GDM1 (cell line): ENCODE data around the gene SLC25A36.

Source experiments
- DNase-seq: peaks from one replicate; lab custom pipeline; 2025; lab: John Stamatoyannopoulos, UW

The SLC25A36 gene

DNA sequence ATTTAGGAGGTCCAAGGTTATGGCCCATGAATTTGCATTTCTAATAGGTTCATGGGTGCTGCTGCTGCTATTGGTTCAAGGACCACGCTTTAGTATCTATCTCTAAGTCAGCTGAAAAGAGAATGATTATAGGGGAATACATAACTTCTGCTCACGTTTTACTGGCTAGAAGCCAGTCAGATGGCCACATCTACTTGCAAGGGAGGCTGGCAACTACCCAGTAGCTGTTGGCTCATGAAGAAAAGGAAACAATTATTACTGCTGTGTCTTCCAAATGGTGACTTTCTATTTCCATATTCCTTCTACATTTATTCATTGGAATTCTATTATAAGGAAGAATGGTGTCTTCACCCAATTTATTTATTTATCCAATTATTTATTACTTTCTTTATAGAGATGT lies 54.2 kb downstream of the SLC25A36 start:
- DNase-seq, result no peak

- peak; percentile 69 for DNase-seq
Observed at GRCh38 chr3:141000027-141000663, 58.5 kb downstream of the SLC25A36 start.

DNA sequence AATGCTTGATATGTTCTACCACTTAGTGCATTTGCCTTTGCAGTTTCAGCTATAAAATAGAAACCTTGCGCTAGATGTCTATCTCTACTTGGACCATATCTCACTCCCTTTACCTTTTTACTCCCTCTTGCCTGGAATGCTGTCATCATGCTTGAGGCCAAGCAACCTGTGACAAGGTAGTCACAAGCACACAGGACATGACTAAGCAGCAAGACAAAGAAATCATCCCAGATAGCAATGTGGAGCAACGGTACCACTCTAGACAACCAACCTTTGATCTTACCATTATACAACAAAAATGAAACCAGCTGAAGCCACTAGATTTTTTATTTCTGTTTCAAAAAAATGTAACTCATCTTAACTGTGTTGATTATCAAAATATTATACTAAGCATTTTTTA lies 59.0 kb downstream of the SLC25A36 start:
- DNase-seq, result no peak

GRCh38 chr3:141006344-141006743 lies 64.7 kb downstream of the SLC25A36 start:
- DNase-seq, result no peak

GRCh38 chr3:141009496-141009895 lies 67.9 kb downstream of the SLC25A36 start:
- no peak for DNase-seq

- DNase-seq, result peak; percentile 68
Observed at GRCh38 chr3:141011232-141011996, 69.8 kb downstream of the SLC25A36 start.

DNA sequence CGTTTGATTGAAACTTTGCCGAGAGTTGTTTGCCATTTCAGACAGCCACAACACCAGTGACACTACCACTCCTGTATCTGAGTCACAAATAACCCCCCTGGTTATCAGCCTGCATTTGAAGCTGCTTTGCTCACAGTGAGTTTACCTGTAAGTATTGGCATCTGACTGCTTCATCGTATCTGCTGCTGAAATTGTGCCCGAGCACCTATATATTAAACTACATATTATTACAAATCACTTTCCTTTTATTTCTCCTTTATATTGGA lies 70.3 kb downstream of the SLC25A36 start:
- no peak for DNase-seq

- DNase-seq, result no peak
Observed at GRCh38 chr3:141012571-141012970, 70.9 kb downstream of the SLC25A36 start.

- no peak for DNase-seq
Observed at GRCh38 chr3:141015481-141015880, 73.8 kb downstream of the SLC25A36 start.

DNA sequence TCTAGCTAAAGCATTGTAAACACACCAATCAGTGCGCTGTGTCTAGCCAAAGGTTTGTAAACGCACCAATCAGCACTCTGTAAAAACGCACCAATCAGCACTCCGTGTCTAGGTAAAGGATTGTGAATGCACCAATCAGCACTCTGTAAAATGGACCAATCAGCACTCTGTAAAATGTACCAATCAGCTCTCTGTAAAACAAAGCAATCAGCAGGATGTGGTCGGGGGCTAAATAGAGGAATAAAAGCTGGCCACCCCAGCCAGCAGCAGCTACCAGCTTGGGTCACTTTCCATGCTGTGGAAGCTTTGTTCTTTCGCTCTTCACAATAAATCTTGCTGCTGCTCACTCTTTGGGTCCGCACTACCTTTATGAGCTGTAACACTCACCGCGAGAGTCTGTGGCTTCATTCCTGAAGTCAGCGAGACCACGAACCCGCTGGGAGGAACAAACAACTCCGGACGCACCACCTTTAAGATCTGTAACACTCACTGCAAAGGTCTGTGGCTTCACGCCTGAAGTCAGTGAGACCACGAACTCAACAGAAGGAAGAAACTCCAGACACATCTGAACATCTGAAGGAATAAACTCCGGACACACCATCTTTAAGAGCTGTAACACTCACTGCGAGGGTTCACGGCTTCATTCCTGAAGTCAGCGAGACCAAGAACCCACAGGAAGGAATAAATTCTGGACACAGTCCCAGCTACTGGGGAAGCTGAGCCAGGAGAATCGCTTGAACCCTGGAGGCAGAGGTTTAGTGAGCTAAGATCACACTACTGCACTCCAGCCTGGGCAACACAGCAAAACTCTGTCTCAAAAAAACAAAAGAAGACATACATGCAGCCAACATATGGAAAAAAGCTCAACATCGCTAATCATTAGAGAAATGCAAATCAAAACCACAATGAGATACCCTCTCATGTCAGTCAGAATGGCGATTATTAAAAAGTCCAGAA lies 76.0 kb downstream of the SLC25A36 start:
- peak; percentile 28 for DNase-seq

- DNase-seq, result no peak
Observed at GRCh38 chr3:141019244-141019643, 77.6 kb downstream of the SLC25A36 start.

- DNase-seq, result peak; percentile 49
Observed at GRCh38 chr3:141020143-141020830, 78.7 kb downstream of the SLC25A36 start.

- no peak for DNase-seq
Observed at GRCh38 chr3:141021261-141021660, 79.6 kb downstream of the SLC25A36 start.
